Esophagus muscularis mucosa (tissue), 4 donors: Measurements from ENCODE around the gene ASCL4. TPM values are rescaled to one million over a fixed set of nuclear protein-coding genes. Genes with fewer than 3 reads are reported as not detected.

Experiments
- DNase-seq: peaks from one replicate; pipeline ENCODE4 v3.0.0-alpha.2; 2017; ENCODE audit errors: extremely low spot score
- H3K27ac ChIP-seq, 4 donors: fragments of 200-600 bp; sonication (generic); replicated peaks in 1 of 4; 1 replicate in 3 of 4; 2 replicates in 1 of 4; pipeline ENCODE4 v1.5.1; 2016 to 2019; ENCODE audit warnings: mild to moderate bottlenecking in 1 of 4
- H3K27me3 ChIP-seq, 4 donors: fragments of 200-600 bp; sonication (generic); one replicate each; pipeline versions ENCODE4 v1.5.1 to v1.6.0; 2016 to 2019
- H3K36me3 ChIP-seq, 4 donors: fragments of 200-600 bp; sonication (generic); one replicate each; pipeline ENCODE4 v1.5.1; 2016 to 2019
- H3K4me1 ChIP-seq, 4 donors: fragments of 200-600 bp; sonication (generic); one replicate each; pipeline ENCODE4 v1.5.1; 2016 to 2019
- H3K4me3 ChIP-seq, 4 donors: fragments of 200-600 bp; sonication (generic); 1 replicate in 2 of 4; 2 replicates in 2 of 4; pipeline ENCODE4 v1.5.1; 2016 to 2019; ENCODE audit warnings: mild to moderate bottlenecking in 4 of 4, moderate library complexity in 1 of 4
- H3K9me3 ChIP-seq, 4 donors: fragments of 200-600 bp; sonication (generic); 1 replicate in 3 of 4; 2 replicates in 1 of 4; pipeline ENCODE4 v1.5.1; 2016 to 2019
- CTCF ChIP-seq, 3 experiments: fragments of 200-600 bp in 2 of 3; fragments of 450-650 bp in 1 of 3; sonication (generic) in 2 of 3; IDR thresholded peaks; one replicate each; pipeline ENCODE4 v1.5.1; 2017 to 2019; ENCODE audit warnings: antibody characterized with exemption in 3 of 3, mild to moderate bottlenecking in 2 of 3, moderate library complexity in 1 of 3
- EP300 ChIP-seq: sonication (generic); formaldehyde crosslinking; IDR thresholded peaks from one replicate; pipeline ENCODE4 v1.6.1; 2017; ENCODE audit warnings: antibody characterized with exemption
- POLR2A ChIP-seq: fragments of 450-650 bp; IDR thresholded peaks from one replicate; pipeline ENCODE4 v1.6.1; 2017; ENCODE audit warnings: antibody characterized with exemption, moderate library complexity, mild to moderate bottlenecking, low read depth
- POLR2AphosphoS5 ChIP-seq, 2 donors: sonication (generic); formaldehyde crosslinking; IDR thresholded peaks; one replicate each; pipeline ENCODE4 v1.6.1; 2017; ENCODE audit warnings: antibody characterized with exemption in 2 of 2
- WGBS: methylation state at CpG from one replicate; pipeline ENCODE4 v1.1.5; 2018; 5-methylcytosine and 5-hydroxymethylcytosine counted together
- intact Hi-C: fragments of 100-400 bp; cut with DNase I; formaldehyde crosslinking; loops from one replicate; pipeline ENCODE4 v1.15.1; 2023
- total RNA-seq, 4 donors: library from RNA; depleted of rRNA; stranded (reverse); fragments of >200 nt; gene quantifications; one replicate each; pipeline versions ENCODE4 v1.1.0 to v1.2.1, GENCODE V29; 2016

The ASCL4 gene
- total RNA-seq, 4 donors from 2014 or later: not detected

- DNase-seq: no peak
- no peak for TF ChIP-seq POLR2A
- no peak for TF ChIP-seq EP300
- no peak for TF ChIP-seq CTCF (IDR thresholded peaks at IDR 0.05)
- TF ChIP-seq POLR2AphosphoS5 (IDR thresholded peaks at IDR 0.05): no peak
- H3K4me1 ChIP-seq: peaks cover 3 to 9% (median 8%) of the 10 kb centered on the region in 4 donors
- WGBS: 31% methylated on average over 3 of the region's 66 CpGs
- intact Hi-C loops: no loop called here
- H3K27ac ChIP-seq: no peak overlapping the region
- H3K4me3 ChIP-seq: peak overlapping the region; percentile 23 to 41 (median 30)
- no peaks in the 10 kb centered on the region for H3K36me3 ChIP-seq
- peaks cover 0 to 70% (median 15%) of the 10 kb centered on the region in 4 donors for H3K27me3 ChIP-seq
- no peaks in the 10 kb centered on the region for H3K9me3 ChIP-seq
Observed at GRCh38 chr12:107775093-107775721, 703 bp downstream of the ASCL4 start.

- H3K27me3 ChIP-seq: peaks cover 0 to 64% (median 15%) of the 10 kb centered on the region in 4 donors
Observed at GRCh38 chr12:107776171-107776570, 1.7 kb downstream of the ASCL4 start.

GRCh38 chr12:107778383-107779025 is 4.0 kb downstream of the ASCL4 start:
- H3K27ac ChIP-seq: peak overlapping the region in 1 of 4 donors; percentile 44
- no peak for DNase-seq
- H3K9me3 ChIP-seq: peaks cover 0 to 3% (median 0%) of the 10 kb centered on the region in 4 donors
- H3K4me3 ChIP-seq: no peak overlapping the region
- TF ChIP-seq POLR2AphosphoS5 (IDR thresholded peaks at IDR 0.05): no peak
- no peak for TF ChIP-seq POLR2A
- no peak for TF ChIP-seq EP300
- no peak for TF ChIP-seq CTCF (IDR thresholded peaks at IDR 0.05)
- 38% methylated on average over 11 of the region's 11 CpGs for WGBS
- peaks cover 0 to 49% (median 15%) of the 10 kb centered on the region in 4 donors for H3K27me3 ChIP-seq
- peaks cover 3 to 9% (median 8%) of the 10 kb centered on the region in 4 donors for H3K4me1 ChIP-seq
- no peaks in the 10 kb centered on the region for H3K36me3 ChIP-seq
- intact Hi-C loops: no loop called here

More at GRCh38 chr12:107776171-107776570, 1.7 kb downstream of the ASCL4 start:
- intact Hi-C loops: no loop called here
- peaks cover 3 to 9% (median 8%) of the 10 kb centered on the region in 4 donors for H3K4me1 ChIP-seq
- no peak overlapping the region for H3K4me3 ChIP-seq
- H3K27ac ChIP-seq: no peak overlapping the region
- H3K9me3 ChIP-seq: no peaks in the 10 kb centered on the region
- TF ChIP-seq POLR2A (no peak), EP300 (no peak), CTCF (IDR thresholded peaks at IDR 0.05) (no peak), POLR2AphosphoS5 (IDR thresholded peaks at IDR 0.05) (no peak)
- no peak for DNase-seq
- no peaks in the 10 kb centered on the region for H3K36me3 ChIP-seq
- 55% methylated on average over 6 of the region's 6 CpGs for WGBS

GRCh38 chr12:107779077-107779831 is 4.8 kb downstream of the ASCL4 start:
- H3K36me3 ChIP-seq: no peaks in the 10 kb centered on the region
- H3K27me3 ChIP-seq: peaks cover 0 to 43% (median 15%) of the 10 kb centered on the region in 4 donors
- TF ChIP-seq POLR2AphosphoS5 (IDR thresholded peaks at IDR 0.05) (no peak), POLR2A (no peak), CTCF (IDR thresholded peaks at IDR 0.05) (no peak), EP300 (no peak)
- WGBS: 63% methylated on average over 7 of the region's 7 CpGs
- intact Hi-C loops: no loop called here
- peak overlapping the region in 2 of 4 donors; percentile 28 to 44 for H3K27ac ChIP-seq
- H3K4me3 ChIP-seq: no peak overlapping the region
- DNase-seq: no peak
- peaks cover 0 to 3% (median 0%) of the 10 kb centered on the region in 4 donors for H3K9me3 ChIP-seq
- H3K4me1 ChIP-seq: peaks cover 3 to 9% (median 8%) of the 10 kb centered on the region in 4 donors
